Measurements from ENCODE around the gene KMT5B. TPM values are rescaled to one million over a fixed set of nuclear protein-coding genes. Genes with fewer than 3 reads are reported as not detected.
A peak's percentile ranks its signal among the peaks of the same experiment; 100 is the strongest.

KMT5B gene
- polyA plus RNA-seq, 3 donors, result 12.2 to 22.0 (median 19.5) TPM

DNA sequence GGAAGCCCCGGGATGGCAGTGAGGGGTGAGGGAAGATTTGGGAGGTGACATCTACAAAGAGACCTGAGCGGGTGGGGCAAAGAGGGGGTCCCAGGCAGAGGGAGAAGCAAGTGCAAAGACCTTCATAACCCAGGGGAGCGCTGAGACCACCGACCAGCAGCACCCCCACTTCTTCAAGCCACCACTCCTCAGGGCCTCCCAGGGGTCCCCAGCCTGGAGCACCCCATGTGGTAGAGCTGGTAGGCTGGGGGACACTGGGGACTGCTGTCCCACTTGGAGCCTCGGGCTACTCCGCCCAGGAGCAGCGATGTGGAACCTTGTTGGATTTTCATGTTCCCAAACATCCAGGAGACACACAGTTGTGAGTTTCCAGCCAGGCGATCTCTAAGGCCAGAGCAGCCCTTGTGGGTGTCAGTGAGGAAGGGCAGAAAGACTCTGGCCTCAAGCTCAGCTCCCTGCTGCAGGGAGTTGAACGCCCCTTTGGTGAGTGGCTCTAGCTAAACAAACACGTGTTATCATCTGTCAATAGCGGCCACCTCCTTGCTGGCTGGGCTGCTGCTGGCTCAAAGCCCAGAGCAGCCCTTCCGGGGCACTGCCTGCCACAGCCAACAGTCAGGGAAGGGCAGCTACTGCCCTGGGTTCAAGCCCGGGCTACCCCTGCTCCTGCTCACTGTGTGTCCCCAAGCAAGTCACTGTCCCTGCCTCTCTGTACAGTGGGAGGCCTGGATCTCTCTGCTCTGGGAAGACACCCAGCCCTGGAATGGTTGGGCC is 66.2 kb downstream of the KMT5B start:
- Histone ChIP-seq H3K9ac (ENCODE audit: insufficient read depth, low read length, poor library complexity, severe bottlenecking) (no peak overlapping the region), H3K27ac (ENCODE audit: low read depth in 1 of 2, low read length in 2 of 2) (no peak overlapping the region), H3K9me3 (replicated peaks in 1 of 2; ENCODE audit: control insufficient read depth in 1 of 2, insufficient read depth in 1 of 2, low read length in 2 of 2) (no peaks in the 10 kb centered on the region), H3K4me1 (ENCODE audit: control insufficient read depth in 1 of 2, insufficient read depth in 2 of 2, low read length in 2 of 2) (peaks cover 34 to 44% of the 10 kb centered on the region in 2 donors), H3K36me3 (replicated peaks in 1 of 2; ENCODE audit: control insufficient read depth in 1 of 2, insufficient read depth in 2 of 2, low read length in 2 of 2) (no peaks in the 10 kb centered on the region), H4K20me1 (ENCODE audit: insufficient read depth, low read length) (no peaks in the 10 kb centered on the region), H3K4me2 (replicated peaks; ENCODE audit: extremely low read depth, low read length, poor library complexity, severe bottlenecking) (no peak overlapping the region), H2AFZ (ENCODE audit: insufficient read depth, low read depth, low read length, poor library complexity, severe bottlenecking) (peak overlapping the region; percentile 82), H3K4me3 (replicated peaks in 1 of 3; ENCODE audit: low read depth in 2 of 3, low read length in 3 of 3) (no peak overlapping the region), H3K27me3 (ENCODE audit: control insufficient read depth in 2 of 2, insufficient read depth in 2 of 2, low read length in 2 of 2) (no peaks in the 10 kb centered on the region), H3K79me2 (ENCODE audit: insufficient read depth, low read length) (no peaks in the 10 kb centered on the region)
- peaks cover 44% of the 10 kb centered on the region for H3K4me1 Mint-ChIP-seq
- DNase-seq, result no peak
- peak overlapping the region in 1 of 2 donors; percentile 20 for H3K4me3 Mint-ChIP-seq
- 28% methylated on average over 6 of the region's 13 CpGs for WGBS (ENCODE audit: insufficient coverage)
- peak overlapping the region in 2 of 7 donors; percentile 54 to 87 for H3K27ac Mint-ChIP-seq
- intact Hi-C loops (cut with micrococcal nuclease), result no loop called here
- TF ChIP-seq, protein P1, sequence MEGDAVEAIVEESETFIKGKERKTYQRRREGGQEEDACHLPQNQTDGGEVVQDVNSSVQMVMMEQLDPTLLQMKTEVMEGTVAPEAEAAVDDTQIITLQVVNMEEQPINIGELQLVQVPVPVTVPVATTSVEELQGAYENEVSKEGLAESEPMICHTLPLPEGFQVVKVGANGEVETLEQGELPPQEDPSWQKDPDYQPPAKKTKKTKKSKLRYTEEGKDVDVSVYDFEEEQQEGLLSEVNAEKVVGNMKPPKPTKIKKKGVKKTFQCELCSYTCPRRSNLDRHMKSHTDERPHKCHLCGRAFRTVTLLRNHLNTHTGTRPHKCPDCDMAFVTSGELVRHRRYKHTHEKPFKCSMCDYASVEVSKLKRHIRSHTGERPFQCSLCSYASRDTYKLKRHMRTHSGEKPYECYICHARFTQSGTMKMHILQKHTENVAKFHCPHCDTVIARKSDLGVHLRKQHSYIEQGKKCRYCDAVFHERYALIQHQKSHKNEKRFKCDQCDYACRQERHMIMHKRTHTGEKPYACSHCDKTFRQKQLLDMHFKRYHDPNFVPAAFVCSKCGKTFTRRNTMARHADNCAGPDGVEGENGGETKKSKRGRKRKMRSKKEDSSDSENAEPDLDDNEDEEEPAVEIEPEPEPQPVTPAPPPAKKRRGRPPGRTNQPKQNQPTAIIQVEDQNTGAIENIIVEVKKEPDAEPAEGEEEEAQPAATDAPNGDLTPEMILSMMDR (IDR thresholded peaks at IDR 0.05), result no peak
- H3K36me3 Mint-ChIP-seq, result no peaks in the 10 kb centered on the region
- H3K27me3 Mint-ChIP-seq (ENCODE audit: low read depth in 3 of 3), result peaks cover 3 to 25% (median 11%) of the 10 kb centered on the region in 3 donors
- H3K9me3 Mint-ChIP-seq, result no peaks in the 10 kb centered on the region

DNA sequence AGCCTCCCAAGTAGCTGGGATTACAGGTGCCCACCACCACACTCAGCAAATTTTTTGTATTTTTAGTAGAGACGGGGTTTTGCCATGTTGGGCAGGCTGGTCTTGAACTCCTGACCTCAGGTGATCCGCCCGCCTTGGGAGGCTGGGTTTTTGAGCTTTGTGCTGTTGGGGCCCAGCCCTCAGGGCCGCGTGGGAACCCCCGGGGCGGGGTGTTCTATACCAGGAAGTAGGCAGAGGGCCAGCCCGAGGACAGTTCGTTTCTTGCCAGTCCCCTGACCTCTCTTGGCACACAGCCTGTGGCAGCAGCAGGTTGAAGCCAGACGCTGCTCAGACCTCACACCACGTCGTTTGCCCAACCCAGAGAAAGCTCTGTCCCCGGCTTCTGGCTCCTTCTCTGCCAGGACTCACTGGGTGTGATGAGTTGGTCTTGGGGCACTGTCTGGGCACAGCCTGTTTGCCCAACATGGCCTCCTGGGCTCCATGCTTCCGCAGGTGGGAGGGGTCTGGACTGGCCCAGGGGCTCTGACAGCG is 67.0 kb downstream of the KMT5B start:
- intact Hi-C loops (cut with micrococcal nuclease), result no loop called here
- Mint-ChIP-seq H3K36me3 (no peaks in the 10 kb centered on the region), H3K4me3 (peak overlapping the region; percentile 20 to 60), H3K9me3 (peaks cover 0 to 2% (median 0%) of the 10 kb centered on the region in 7 donors), H3K27me3 (ENCODE audit: low read depth in 3 of 3) (peaks cover 3 to 28% (median 9%) of the 10 kb centered on the region in 3 donors), H3K4me1 (peaks cover 50% of the 10 kb centered on the region), H3K27ac (peak overlapping the region in 6 of 7 donors; percentile 25 to 87 (median 72))
- H2AFZ ChIP-seq (ENCODE audit: insufficient read depth, low read depth, low read length, poor library complexity, severe bottlenecking), result peak overlapping the region; percentile 82
- H3K9ac ChIP-seq (ENCODE audit: insufficient read depth, low read length, poor library complexity, severe bottlenecking), result peak overlapping the region; percentile 15
- TF ChIP-seq, protein P1 (IDR thresholded peaks at IDR 0.05), result no peak
- no peak overlapping the region for H3K27ac ChIP-seq (ENCODE audit: low read depth in 1 of 2, low read length in 2 of 2)
- peaks cover 43 to 53% of the 10 kb centered on the region in 2 donors for H3K4me1 ChIP-seq (ENCODE audit: control insufficient read depth in 1 of 2, insufficient read depth in 2 of 2, low read length in 2 of 2)
- H3K4me2 ChIP-seq (replicated peaks; ENCODE audit: extremely low read depth, low read length, poor library complexity, severe bottlenecking), result peak overlapping the region; percentile 34
- no peaks in the 10 kb centered on the region for H4K20me1 ChIP-seq (ENCODE audit: insufficient read depth, low read length)
- H3K27me3 ChIP-seq (ENCODE audit: control insufficient read depth in 2 of 2, insufficient read depth in 2 of 2, low read length in 2 of 2), result peaks cover 0 to 2% of the 10 kb centered on the region in 2 donors
- peak; percentile 81 to 85 (median 81) for DNase-seq
- no peak overlapping the region for H3K4me3 ChIP-seq (replicated peaks in 1 of 3; ENCODE audit: low read depth in 2 of 3, low read length in 3 of 3)
- no peaks in the 10 kb centered on the region for H3K79me2 ChIP-seq (ENCODE audit: insufficient read depth, low read length)
- no peaks in the 10 kb centered on the region for H3K36me3 ChIP-seq (replicated peaks in 1 of 2; ENCODE audit: control insufficient read depth in 1 of 2, insufficient read depth in 2 of 2, low read length in 2 of 2)
- 3% methylated on average over 8 of the region's 15 CpGs for WGBS (ENCODE audit: insufficient coverage)
- H3K9me3 ChIP-seq (replicated peaks in 1 of 2; ENCODE audit: control insufficient read depth in 1 of 2, insufficient read depth in 1 of 2, low read length in 2 of 2), result no peaks in the 10 kb centered on the region
